Nephron progenitor cell (in vitro differentiated cells): Measurements from ENCODE around the gene GABRB3.

Source experiments
- DNase-seq: peaks from one replicate; pipeline ENCODE4 v3.0.0; 2021
- H3K27ac Mint-ChIP-seq: 2 replicates; pipeline ENCODE4 v1.8.0; 2021; ENCODE audit warnings: mild to moderate bottlenecking, moderate library complexity, mixed read lengths
- H3K27me3 Mint-ChIP-seq: 2 replicates; pipeline ENCODE4 v1.8.0; 2021; ENCODE audit warnings: mild to moderate bottlenecking, low read depth, mixed read lengths; ENCODE audit not compliant: poor library complexity
- H3K36me3 Mint-ChIP-seq: 2 replicates; pipeline ENCODE4 v1.8.0; 2021; ENCODE audit warnings: low read depth, mixed read lengths
- H3K4me1 Mint-ChIP-seq: 2 replicates; pipeline ENCODE4 v1.8.0; 2021; ENCODE audit warnings: mixed read lengths
- H3K4me3 Mint-ChIP-seq: 2 replicates; pipeline ENCODE4 v1.8.0; 2021; ENCODE audit warnings: mild to moderate bottlenecking, moderate library complexity, mixed read lengths
- H3K9me3 Mint-ChIP-seq: 2 replicates; pipeline ENCODE4 v1.8.0; 2021; ENCODE audit warnings: mild to moderate bottlenecking, moderate library complexity, mixed read lengths
- TF ChIP-seq, protein P1 (sequence below): fragments of 200-600 bp; sonication (generic); IDR thresholded peaks from 2 replicates; pipeline ENCODE4 v1.5.0; 2021; ENCODE audit warnings: antibody characterized with exemption

Gene GABRB3

DNA sequence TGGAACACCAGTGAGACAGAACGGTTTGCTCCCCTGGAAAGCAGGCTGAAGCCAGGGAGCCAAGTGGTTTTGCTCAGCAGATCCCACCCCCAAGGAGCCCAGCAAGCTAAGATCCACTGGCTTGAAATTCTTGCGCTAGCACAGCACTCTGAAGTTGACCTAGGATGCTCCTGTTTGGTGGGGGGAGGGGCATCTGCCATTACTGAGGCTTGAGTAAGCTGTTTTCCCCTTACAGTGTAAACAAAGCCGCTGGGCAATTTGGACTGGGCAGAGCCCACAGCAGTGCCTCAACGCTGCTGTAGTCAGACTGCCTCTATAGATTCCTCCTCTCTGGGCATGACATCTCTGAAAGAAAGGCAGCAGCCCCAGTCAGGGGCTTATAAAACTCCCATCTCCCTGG, 241.4 kb downstream of the GABRB3 start:
- Mint-ChIP-seq H3K36me3 (no peaks in the 10 kb centered on the region), H3K9me3 (peaks cover 33% of the 10 kb centered on the region), H3K27ac (no peak overlapping the region), H3K4me3 (no peak overlapping the region), H3K4me1 (no peaks in the 10 kb centered on the region), H3K27me3 (peaks cover 7% of the 10 kb centered on the region)
- TF ChIP-seq, protein P1, sequence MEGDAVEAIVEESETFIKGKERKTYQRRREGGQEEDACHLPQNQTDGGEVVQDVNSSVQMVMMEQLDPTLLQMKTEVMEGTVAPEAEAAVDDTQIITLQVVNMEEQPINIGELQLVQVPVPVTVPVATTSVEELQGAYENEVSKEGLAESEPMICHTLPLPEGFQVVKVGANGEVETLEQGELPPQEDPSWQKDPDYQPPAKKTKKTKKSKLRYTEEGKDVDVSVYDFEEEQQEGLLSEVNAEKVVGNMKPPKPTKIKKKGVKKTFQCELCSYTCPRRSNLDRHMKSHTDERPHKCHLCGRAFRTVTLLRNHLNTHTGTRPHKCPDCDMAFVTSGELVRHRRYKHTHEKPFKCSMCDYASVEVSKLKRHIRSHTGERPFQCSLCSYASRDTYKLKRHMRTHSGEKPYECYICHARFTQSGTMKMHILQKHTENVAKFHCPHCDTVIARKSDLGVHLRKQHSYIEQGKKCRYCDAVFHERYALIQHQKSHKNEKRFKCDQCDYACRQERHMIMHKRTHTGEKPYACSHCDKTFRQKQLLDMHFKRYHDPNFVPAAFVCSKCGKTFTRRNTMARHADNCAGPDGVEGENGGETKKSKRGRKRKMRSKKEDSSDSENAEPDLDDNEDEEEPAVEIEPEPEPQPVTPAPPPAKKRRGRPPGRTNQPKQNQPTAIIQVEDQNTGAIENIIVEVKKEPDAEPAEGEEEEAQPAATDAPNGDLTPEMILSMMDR: no peak
- no peak for DNase-seq

DNA sequence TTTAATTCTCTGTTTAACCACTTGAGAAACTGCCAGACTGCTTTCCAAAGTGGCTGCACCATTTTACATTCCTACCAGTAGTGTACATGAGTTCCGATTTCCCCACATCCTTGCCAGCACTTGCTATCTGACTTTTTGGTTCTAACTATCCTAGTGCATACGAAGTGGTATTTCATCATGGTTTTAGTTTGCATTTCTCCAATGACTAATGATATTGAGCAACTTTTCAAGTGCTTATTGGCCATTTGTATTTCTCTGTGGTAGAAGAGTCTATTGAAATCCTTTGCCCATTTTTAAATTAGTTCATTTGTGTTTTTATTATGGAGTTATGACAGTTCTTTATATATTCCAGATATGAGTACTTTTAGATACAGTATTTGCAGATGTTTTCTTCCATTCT, 247.8 kb downstream of the GABRB3 start:
- no peak overlapping the region for H3K27ac Mint-ChIP-seq
- H3K4me1 Mint-ChIP-seq: peaks cover 11% of the 10 kb centered on the region
- H3K9me3 Mint-ChIP-seq: peaks cover 12% of the 10 kb centered on the region
- no peaks in the 10 kb centered on the region for H3K36me3 Mint-ChIP-seq
- no peaks in the 10 kb centered on the region for H3K27me3 Mint-ChIP-seq
- H3K4me3 Mint-ChIP-seq: no peak overlapping the region
- TF ChIP-seq, protein P1: no peak
- DNase-seq: no peak

DNA sequence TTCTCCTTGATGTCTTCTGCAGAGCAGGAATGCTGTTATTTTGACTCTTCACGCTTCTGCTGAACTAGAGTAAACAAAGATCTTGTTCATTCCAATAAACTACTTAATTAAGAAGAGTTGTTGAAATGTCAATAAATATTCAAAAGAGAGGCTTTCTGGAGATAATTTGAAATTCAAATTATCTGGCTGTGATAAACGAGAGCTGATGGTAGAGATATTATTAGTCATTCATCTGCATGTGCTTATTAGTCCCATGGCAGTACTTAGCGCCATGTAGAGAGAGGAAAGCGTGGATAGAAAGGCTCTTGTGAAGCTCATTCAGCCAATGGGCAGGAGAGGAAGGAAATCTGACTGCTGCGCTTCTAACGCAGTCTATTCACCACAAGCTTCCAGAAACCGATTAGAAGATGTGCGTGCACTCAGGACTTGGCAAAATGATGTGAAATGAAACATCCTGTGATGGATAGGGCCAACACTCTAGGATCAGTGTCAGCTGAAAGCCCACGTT, 251.1 kb downstream of the GABRB3 start:
- H3K27me3 Mint-ChIP-seq: peaks cover under 1% of the 10 kb centered on the region
- no peaks in the 10 kb centered on the region for H3K36me3 Mint-ChIP-seq
- H3K9me3 Mint-ChIP-seq: peaks cover 17% of the 10 kb centered on the region
- TF ChIP-seq, protein P1: no peak
- no peak overlapping the region for H3K4me3 Mint-ChIP-seq
- no peak overlapping the region for H3K27ac Mint-ChIP-seq
- no peak for DNase-seq
- peaks cover 18% of the 10 kb centered on the region for H3K4me1 Mint-ChIP-seq

DNA sequence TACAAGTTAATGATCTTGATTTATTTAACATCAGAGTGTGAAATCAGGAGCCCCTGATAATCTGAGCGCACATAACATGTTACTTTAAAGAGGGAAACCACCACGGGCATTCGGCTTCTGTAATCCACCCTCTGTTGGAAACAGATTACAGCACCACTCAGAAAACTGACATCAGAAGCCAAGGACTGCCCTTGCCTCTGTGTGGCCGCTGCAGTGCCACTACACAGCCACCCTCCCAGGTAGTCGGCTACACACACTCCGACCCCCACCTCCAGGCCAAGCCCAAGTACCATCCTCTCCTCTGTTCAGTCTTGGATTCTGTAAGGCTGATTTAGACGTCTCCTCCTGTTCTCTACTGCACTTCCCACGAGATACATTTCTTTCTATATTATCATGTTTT, 251.7 kb downstream of the GABRB3 start:
- DNase-seq: no peak
- H3K4me1 Mint-ChIP-seq: peaks cover 18% of the 10 kb centered on the region
- H3K9me3 Mint-ChIP-seq: peaks cover 16% of the 10 kb centered on the region
- peaks cover 3% of the 10 kb centered on the region for H3K27me3 Mint-ChIP-seq
- no peaks in the 10 kb centered on the region for H3K36me3 Mint-ChIP-seq
- TF ChIP-seq, protein P1: no peak
- no peak overlapping the region for H3K4me3 Mint-ChIP-seq
- H3K27ac Mint-ChIP-seq: peak overlapping the region; percentile 11

DNA sequence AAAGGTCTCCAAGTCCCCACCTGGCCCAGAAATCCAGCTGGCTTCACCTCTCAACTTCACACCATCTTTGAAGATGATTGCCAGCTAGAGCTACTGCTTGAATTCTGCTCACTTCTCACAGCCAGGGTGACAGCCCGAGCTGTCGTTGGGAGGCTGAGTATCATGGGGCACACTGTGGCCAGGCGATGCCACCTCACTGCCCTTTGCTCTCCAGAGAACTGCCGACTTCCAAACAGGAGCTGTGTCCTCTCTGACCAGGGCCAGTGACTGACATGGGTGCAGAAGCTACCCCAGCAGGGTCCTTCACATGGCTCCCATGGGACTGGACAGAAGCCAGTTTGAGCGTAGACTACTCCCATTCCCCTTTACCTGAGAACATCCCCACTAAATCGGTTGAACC, 254.0 kb downstream of the GABRB3 start:
- Mint-ChIP-seq H3K36me3 (no peaks in the 10 kb centered on the region), H3K9me3 (peaks cover 5% of the 10 kb centered on the region), H3K4me1 (peaks cover 18% of the 10 kb centered on the region), H3K27ac (no peak overlapping the region), H3K4me3 (no peak overlapping the region), H3K27me3 (peaks cover 3% of the 10 kb centered on the region)
- DNase-seq: no peak
- TF ChIP-seq, protein P1: no peak
